Skeletal muscle satellite cell (primary cell): ENCODE data around the gene CD68. TPM values are rescaled to one million over a fixed set of nuclear protein-coding genes. Genes with fewer than 3 reads are reported as not detected.

Experiments
- H3K27me3 ChIP-seq: 2 replicates; pipeline ENCODE4 v1.7.0; 2013; ENCODE audit warnings: low read length; ENCODE audit not compliant: control insufficient read depth, insufficient read depth
- H3K36me3 ChIP-seq: 2 replicates; pipeline ENCODE4 v1.7.0; 2013; ENCODE audit warnings: mild to moderate bottlenecking, control low read depth, low read length; ENCODE audit not compliant: insufficient read depth
- H3K4me1 ChIP-seq: 2 replicates; pipeline ENCODE4 v1.7.0; 2013; ENCODE audit warnings: low read length; ENCODE audit not compliant: control insufficient read depth, insufficient read depth
- H3K4me2 ChIP-seq: 2 replicates; pipeline ENCODE4 v1.7.0; 2013; ENCODE audit warnings: mild to moderate bottlenecking, low read length
- H3K4me3 ChIP-seq: 2 replicates; pipeline ENCODE4 v1.7.0; 2013; ENCODE audit warnings: low read length
- H3K9ac ChIP-seq: 2 replicates; pipeline ENCODE4 v1.7.0; 2013; ENCODE audit warnings: mild to moderate bottlenecking, low read depth, low read length, moderate library complexity
- H3K9me3 ChIP-seq: replicated peaks from 2 replicates; pipeline ENCODE4 v1.7.0; 2013; ENCODE audit warnings: mild to moderate bottlenecking, control low read depth, low read length
- small RNA-seq: library from RNA; depleted of rRNA; stranded (forward); fragments of <200 nt; gene quantifications from one replicate; pipeline ENCODE3, GENCODE V24; 2012

The CD68 gene

DNA sequence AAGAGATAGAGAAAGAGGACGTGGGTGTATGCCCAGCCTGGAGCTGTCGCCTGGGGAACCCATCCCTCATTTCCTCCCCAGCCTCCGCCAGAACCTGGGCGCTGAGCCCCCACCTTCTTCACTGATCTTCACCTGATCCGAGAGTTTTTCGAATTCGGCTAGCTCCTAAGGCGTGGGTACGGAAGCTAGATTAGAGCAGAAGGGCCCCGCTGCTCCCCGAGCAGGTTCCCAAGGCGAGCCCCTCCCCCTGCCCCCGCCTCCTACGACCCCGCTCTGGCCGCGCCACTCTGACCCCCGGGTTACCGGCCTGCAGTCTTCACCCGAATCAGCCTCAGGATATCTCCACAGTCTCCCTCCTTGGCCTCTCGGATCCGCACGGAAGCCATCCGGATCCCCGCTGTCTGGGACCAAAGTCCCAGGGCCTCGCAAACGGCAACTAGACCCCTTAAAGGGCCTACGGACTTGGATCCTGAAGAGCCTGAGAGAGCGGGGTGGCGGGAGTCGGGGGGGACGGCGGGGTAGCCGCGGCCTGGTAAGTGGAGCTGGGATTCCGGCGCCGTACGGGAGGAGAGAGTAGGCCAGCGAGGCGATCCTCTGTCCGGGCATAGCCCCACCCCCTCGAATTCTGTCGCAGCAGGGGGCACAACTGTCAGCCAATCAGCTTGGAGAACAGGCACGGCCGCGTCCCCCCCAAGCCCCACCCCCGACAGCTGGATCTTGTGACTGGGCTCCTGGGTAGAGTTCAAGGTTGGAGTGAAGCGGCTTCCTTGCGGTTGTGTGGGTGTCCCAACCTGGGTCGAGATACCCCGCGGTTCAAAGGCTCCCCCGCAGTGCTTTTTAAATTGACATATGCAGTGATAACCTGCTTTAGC, 48.0 kb downstream of the CD68 start, which contains the start of gene SAT2:
Gene SAT2 (minus strand): TSS at position 572 of the 872 bp plus-strand sequence. CDS start 186 bp downstream, at position 386.
- no peaks in the 10 kb centered on the region for H3K27me3 ChIP-seq
- H3K4me3 ChIP-seq = peak within 1 kb of the TSS; percentile 85
- peak within 1 kb of the TSS; percentile 93 for H3K4me2 ChIP-seq
- peak within 1 kb of the TSS; percentile 93 for H3K9ac ChIP-seq
- no peaks in the 10 kb centered on the region for H3K9me3 ChIP-seq
- H3K4me1 ChIP-seq = peaks cover 7% of the 10 kb centered on the region
- no peaks in the 10 kb centered on the region for H3K36me3 ChIP-seq

- Histone ChIP-seq H3K9me3 (no peaks in the 10 kb centered on the region), H3K4me2 (no peak within 1 kb of the TSS), H3K9ac (no peak within 1 kb of the TSS), H3K36me3 (no peaks in the 10 kb centered on the region), H3K27me3 (no peaks in the 10 kb centered on the region), H3K4me3 (no peak within 1 kb of the TSS), H3K4me1 (peaks cover 7% of the 10 kb centered on the region)
These were observed 50.6 kb downstream of the CD68 start, which contains the start of gene SHBG for GRCh38 chr17:7629939-7630571. SHBG (plus strand) TSS chr17:7630135; CDS start chr17:7630173, 38 bp downstream.

Small RNAs within 50 kb of the gene (small RNA-seq; reads per million reads assigned to genes)
- gene CD68 = not detected
- gene RF00019 = not detected
- not detected for gene SNORA48
- gene SNORD10 = not detected
